Ovary (tissue), 9 donors: ENCODE data around the gene DLK1. TPM values are rescaled to one million over a fixed set of nuclear protein-coding genes. Genes with fewer than 3 reads are reported as not detected.

Source experiments
- DNase-seq, 5 donors: peaks; one replicate each; pipeline ENCODE4 v3.0.0-alpha.2; 2019 to 2020
- H3K27ac ChIP-seq, 2 donors: fragments of 200-600 bp; one replicate each; pipeline versions ENCODE4 v1.5.1 to v1.8.0; 2019 to 2022
- H3K27me3 ChIP-seq: fragments of 200-600 bp; one replicate; pipeline ENCODE4 v1.8.0; 2022
- H3K36me3 ChIP-seq: fragments of 200-600 bp; sonication (generic); one replicate; pipeline ENCODE4 v1.5.1; 2019
- H3K4me1 ChIP-seq: one replicate; pipeline ENCODE4 v1.8.1; 2013; ENCODE audit warnings: mild to moderate bottlenecking, moderate library complexity; ENCODE audit not compliant: insufficient read depth
- H3K4me3 ChIP-seq: fragments of 200-600 bp; sonication (generic); one replicate; pipeline ENCODE4 v1.5.1; 2017
- H3K9me3 ChIP-seq, 2 donors: fragments of 200-600 bp in 1 of 2; sonication (generic) in 1 of 2; one replicate each; pipeline versions ENCODE4 v1.5.1 to v1.8.1; 2013 to 2019; ENCODE audit warnings: mild to moderate bottlenecking in 1 of 2, moderate library complexity in 1 of 2
- CTCF ChIP-seq, 3 donors: fragments of 450-650 bp in 2 of 3; fragments of 200-600 bp in 1 of 3; IDR thresholded peaks; one replicate each; pipeline versions ENCODE4 v1.5.1 to v1.8.0; 2016 to 2022; ENCODE audit warnings: antibody characterized with exemption in 3 of 3, mild to moderate bottlenecking in 1 of 3
- EP300 ChIP-seq: sonication (generic); formaldehyde crosslinking; IDR thresholded peaks from one replicate; pipeline ENCODE4 v1.6.1; 2017; ENCODE audit warnings: antibody characterized with exemption
- POLR2A ChIP-seq: fragments of 450-650 bp; IDR thresholded peaks from one replicate; pipeline ENCODE4 v1.6.1; 2017; ENCODE audit warnings: antibody characterized with exemption, mild to moderate bottlenecking, moderate library complexity
- WGBS, 3 donors: extraction: QIAGEN DNeasy Blood & Tissue Kit in 1 of 3; methylation state at CpG; one replicate each; pipeline versions ENCODE4 v1.1.5 to v1.1.7; 2013 to 2017; 5-methylcytosine and 5-hydroxymethylcytosine counted together
- intact Hi-C, 4 donors: fragments of 100-400 bp; cut with DNase I; formaldehyde crosslinking; loops; one replicate each; pipeline versions ENCODE4 v1.11.0 to v1.15.1; 2022 to 2023
- polyA plus RNA-seq, 2 donors: library from polyadenylated mRNA; stranded (reverse); fragments of 200-250 nt in 1 of 2; fragments of 350-450 nt in 1 of 2; fragmentation: Illumina TruSeq in 1 of 2; extraction: RNeasy Lipid Tissue Mini Kit (QIAGEN cat#74804) in 1 of 2; gene quantifications; one replicate each; pipeline ENCODE4 v1.2.3, GENCODE V29; 2013 to 2014
- total RNA-seq, 7 donors: library from RNA; depleted of rRNA in 2 of 7; stranded (reverse); fragments of >200 nt in 2 of 7; fragmentation: NEBNext Ultra II Directional in 3 of 7; extraction: Animal tissue kit (Norgen Biotek cat#: 25700) in 3 of 7; gene quantifications; one replicate each; pipeline versions ENCODE4 v1.1.0 to v1.2.4, GENCODE V29; 2016 to 2023
- donor health status: DM: no; HTN: no; CAD: no; lungs with moderate emphysema.
- donor health status: DM: no; HTN: no; CAD: no.
- donor health status: Bipolar disorder and iron deficiency.
- donor health status: DM: yes; HTN: yes; CAD: no.
- donor health status: DM: no; HTN: no; CAD: no.
- donor health status: DM: yes; HTN: yes; CAD: no.

The DLK1 gene
- total and polyA plus RNA-seq, 9 donors: 34.2 to 1,875 (median 108) TPM

GRCh38 chr14:100679153-100679552, 47.5 kb upstream of the DLK1 start:
- no peak for TF ChIP-seq EP300
- no peak for TF ChIP-seq CTCF (IDR thresholded peaks at IDR 0.05)
- no peak for TF ChIP-seq POLR2A
- no peaks in the 10 kb centered on the region for H3K9me3 ChIP-seq
- DNase-seq: no peak
- H3K27ac ChIP-seq: peak overlapping the region; percentile 75 to 92
- intact Hi-C loops: loop anchor here in 1 of 4 donors (5.0 kb wide), 1 partner anchor 148 kb away; the partner anchor contains the start of gene MEG3
- 93 to 94% (median 93%) methylated on average over 6 of the region's 6 CpGs for WGBS, 3 donors
- H3K4me3 ChIP-seq: no peak overlapping the region
- H3K4me1 ChIP-seq: peaks cover 32% of the 10 kb centered on the region
- H3K36me3 ChIP-seq: no peaks in the 10 kb centered on the region
- no peaks in the 10 kb centered on the region for H3K27me3 ChIP-seq

DNA sequence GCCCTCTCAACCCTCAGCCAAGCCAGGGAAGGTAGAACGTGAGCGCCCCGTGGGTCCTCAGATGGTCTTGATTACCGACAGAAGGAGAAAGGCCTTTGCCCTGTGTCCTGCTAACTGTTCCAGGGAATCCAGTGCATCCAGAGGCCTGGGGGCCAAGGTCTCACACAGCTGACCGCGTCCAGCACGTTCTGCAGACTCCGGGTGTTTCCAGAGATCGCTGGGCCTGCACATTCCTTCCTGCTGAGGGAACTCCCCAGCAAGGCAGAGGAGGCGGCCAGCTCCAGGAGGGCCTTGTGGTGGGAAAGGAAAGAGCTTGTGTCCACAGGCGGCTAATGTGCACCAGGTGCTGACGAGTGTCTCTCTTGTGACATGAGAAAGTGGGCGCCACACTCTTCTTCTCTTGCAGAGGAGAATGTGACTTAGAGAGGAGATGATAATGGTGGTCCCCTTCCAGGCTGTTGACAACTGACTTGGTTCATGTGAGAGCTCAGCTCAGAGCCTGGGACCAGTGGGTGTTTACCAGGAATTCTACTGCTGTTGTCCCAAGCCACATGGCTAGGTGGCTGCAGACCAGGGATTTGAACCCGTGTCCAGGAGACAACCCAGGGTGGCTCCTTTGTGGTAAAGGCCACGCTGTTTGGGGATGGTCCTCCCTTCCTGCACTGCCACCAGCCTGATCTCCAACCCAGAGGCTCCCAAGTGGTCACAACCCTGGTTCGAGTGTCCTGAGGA, 46.8 kb upstream of the DLK1 start:
- intact Hi-C loops: loop anchor here in 2 of 4 donors (2.0 to 5.0 kb wide), 2 partner anchors 29 to 147 kb away; partner anchors contain the start of gene MEG3 (in 1 of the 2)
- no peaks in the 10 kb centered on the region for H3K36me3 ChIP-seq
- H3K27me3 ChIP-seq: no peaks in the 10 kb centered on the region
- H3K27ac ChIP-seq: peak overlapping the region; percentile 75 to 92
- DNase-seq: peak; percentile 85 to 94 (median 89)
- H3K9me3 ChIP-seq: no peaks in the 10 kb centered on the region
- peaks cover 32% of the 10 kb centered on the region for H3K4me1 ChIP-seq
- WGBS, 3 donors: 27 to 37% (median 35%) methylated on average over 16 of the region's 16 CpGs
- peak in 2 of 3 donors; percentile 70 to 77 for TF ChIP-seq CTCF (IDR thresholded peaks at IDR 0.05)
- peak; percentile 25 for TF ChIP-seq POLR2A
- no peak for TF ChIP-seq EP300
- H3K4me3 ChIP-seq: no peak overlapping the region

GRCh38 chr14:100680439-100681051, 46.1 kb upstream of the DLK1 start:
- Histone ChIP-seq H3K4me3 (no peak overlapping the region), H3K27ac (peak overlapping the region; percentile 75 to 92), H3K36me3 (no peaks in the 10 kb centered on the region), H3K4me1 (peaks cover 32% of the 10 kb centered on the region), H3K27me3 (no peaks in the 10 kb centered on the region), H3K9me3 (no peaks in the 10 kb centered on the region)
- intact Hi-C loops: loop anchor here in 1 of 4 donors (2.0 kb wide), 1 partner anchor 28 kb away; no protein-coding TSS in a partner anchor
- WGBS, 3 donors: 50 to 56% (median 51%) methylated on average over 23 of the region's 23 CpGs
- TF ChIP-seq EP300: no peak
- TF ChIP-seq POLR2A: peak; percentile 14
- TF ChIP-seq CTCF (IDR thresholded peaks at IDR 0.05): no peak
- DNase-seq: peak; percentile 60 to 81 (median 68)

GRCh38 chr14:100681111-100681510, 45.6 kb upstream of the DLK1 start:
- no peak for TF ChIP-seq CTCF (IDR thresholded peaks at IDR 0.05)
- TF ChIP-seq POLR2A: no peak
- Histone ChIP-seq H3K9me3 (no peaks in the 10 kb centered on the region), H3K27me3 (no peaks in the 10 kb centered on the region), H3K36me3 (no peaks in the 10 kb centered on the region), H3K4me3 (no peak overlapping the region), H3K27ac (peak overlapping the region; percentile 75 to 92), H3K4me1 (peaks cover 30% of the 10 kb centered on the region)
- DNase-seq: no peak
- intact Hi-C loops: loop anchor here in 1 of 4 donors (2.0 kb wide), 1 partner anchor 28 kb away; no protein-coding TSS in a partner anchor
- WGBS, 3 donors: 88 to 89% (median 89%) methylated on average over 13 of the region's 13 CpGs
